Transverse colon (tissue), 4 donors: Measurements from ENCODE around the gene BCL2L1. TPM values are rescaled to one million over a fixed set of nuclear protein-coding genes. Genes with fewer than 3 reads are reported as not detected.

Experiments
- DNase-seq: peaks from one replicate; pipeline ENCODE4 v3.0.0-alpha.2; 2019
- H3K27ac ChIP-seq, 4 donors: fragments of 200-600 bp; sonication (generic); 2 replicates each; pipeline ENCODE4 v1.5.1; 2016 to 2018; ENCODE audit warnings: inconsistent platforms in 4 of 4
- H3K27me3 ChIP-seq: fragments of 200-600 bp; sonication (generic); 2 replicates; pipeline ENCODE4 v1.5.1; 2017; ENCODE audit warnings: inconsistent platforms
- H3K36me3 ChIP-seq, 4 donors: fragments of 200-600 bp; sonication (generic); 2 replicates each; pipeline ENCODE4 v1.5.1; 2017 to 2019; ENCODE audit warnings: inconsistent platforms in 4 of 4
- H3K4me1 ChIP-seq, 4 donors: fragments of 200-600 bp; sonication (generic); 2 replicates each; pipeline ENCODE4 v1.5.1; 2017 to 2020; ENCODE audit warnings: inconsistent platforms in 4 of 4
- H3K4me3 ChIP-seq, 4 donors: fragments of 200-600 bp; sonication (generic); 1 replicate in 1 of 4; 2 replicates in 3 of 4; pipeline versions ENCODE4 v1.5.1 to v1.6.1; 2017 to 2019; ENCODE audit warnings: inconsistent platforms in 4 of 4
- H3K9me3 ChIP-seq, 2 donors: fragments of 200-600 bp; sonication (generic); 2 replicates each; pipeline ENCODE4 v1.5.1; 2017 to 2019; ENCODE audit warnings: inconsistent platforms in 2 of 2
- CTCF ChIP-seq, 5 experiments: fragments of 200-600 bp in 3 of 5; fragments of 450-650 bp in 2 of 5; sonication (generic) in 3 of 5; IDR thresholded peaks; 1 replicate in 2 of 5; 2 replicates in 3 of 5; pipeline ENCODE4 v1.5.1; 2016 to 2017; ENCODE audit warnings: antibody characterized with exemption in 5 of 5, inconsistent platforms in 3 of 5, mild to moderate bottlenecking in 2 of 5, moderate library complexity in 1 of 5
- EP300 ChIP-seq: sonication (generic); formaldehyde crosslinking; IDR thresholded peaks from one replicate; pipeline ENCODE4 v1.6.1; 2017; ENCODE audit warnings: antibody characterized with exemption, low read depth
- POLR2A ChIP-seq: fragments of 450-650 bp; IDR thresholded peaks from one replicate; pipeline ENCODE4 v1.6.1; 2016; ENCODE audit warnings: antibody characterized with exemption, mild to moderate bottlenecking, moderate library complexity
- POLR2AphosphoS5 ChIP-seq, 3 donors: sonication (generic); formaldehyde crosslinking; IDR thresholded peaks; one replicate each; pipeline ENCODE4 v1.6.1; 2016; ENCODE audit warnings: antibody characterized with exemption in 3 of 3
- whole genome bisulfite sequencing, 2 donors: methylation state at CpG; one replicate each; pipeline ENCODE4 v1.1.5; 2018; ENCODE audit warnings: low coverage in 1 of 2; 5-methylcytosine and 5-hydroxymethylcytosine counted together
- in situ Hi-C, 4 donors: fragments of 200-750 bp; cut with MboI; loops; one replicate each; pipeline versions ENCODE4 v1.15.0 to v1.15.1; 2017; ENCODE audit warnings: low sequenced_read_pairs in 3 of 4, low pct_ligation_motif_present in 1 of 4, low pct_unique_long_range_greater_than_20kb in 1 of 4
- intact Hi-C: fragments of 100-400 bp; cut with DNase I; formaldehyde crosslinking; loops from one replicate; pipeline ENCODE4 v1.15.1; 2023; ENCODE audit warnings: low total_unique reads
- total RNA-seq, 4 donors: library from RNA; depleted of rRNA; stranded (reverse); fragments of >200 nt; gene quantifications; one replicate each; pipeline ENCODE4 v1.1.0, GENCODE V29; 2016

The BCL2L1 gene
- total RNA-seq, 4 donors from 2014 or later, result 98.6 to 151 (median 107) TPM

- Histone ChIP-seq H3K4me1 (no peaks in the 10 kb centered on the region), H3K4me3 (no peak overlapping the region), H3K27ac (no peak overlapping the region), H3K9me3 (no peaks in the 10 kb centered on the region), H3K36me3 (no peaks in the 10 kb centered on the region), H3K27me3 (no peaks in the 10 kb centered on the region)
- WGBS, 2 donors, result 91 to 94% methylated on average over 2 of the region's 2 CpGs
- no peak for DNase-seq
- TF ChIP-seq POLR2AphosphoS5 (IDR thresholded peaks at IDR 0.05), result no peak
- no peak for TF ChIP-seq POLR2A
- TF ChIP-seq CTCF (IDR thresholded peaks at IDR 0.05), result no peak
- in situ Hi-C loops (no loop called here), intact Hi-C loops (no loop called here)
These were observed 42.1 kb upstream of the BCL2L1 start for GRCh38 chr20:31764641-31765305.

- H3K4me3 ChIP-seq, result no peak overlapping the region
- 92 to 94% methylated on average over 3 to 6 of the region's 6 CpGs for WGBS, 2 donors
- DNase-seq, result no peak
- intact Hi-C loops (no loop called here), in situ Hi-C loops (no loop called here)
- H3K36me3 ChIP-seq, result no peaks in the 10 kb centered on the region
- H3K4me1 ChIP-seq, result no peaks in the 10 kb centered on the region
- H3K9me3 ChIP-seq, result no peaks in the 10 kb centered on the region
- TF ChIP-seq POLR2A, result no peak
- TF ChIP-seq POLR2AphosphoS5 (IDR thresholded peaks at IDR 0.05), result no peak
- no peak for TF ChIP-seq EP300
- no peak for TF ChIP-seq CTCF (IDR thresholded peaks at IDR 0.05)
- no peak overlapping the region for H3K27ac ChIP-seq
- H3K27me3 ChIP-seq, result no peaks in the 10 kb centered on the region
These were observed 38.0 kb upstream of the BCL2L1 start for GRCh38 chr20:31760519-31761240.

- H3K27ac ChIP-seq, result no peak overlapping the region
- H3K4me1 ChIP-seq, result no peaks in the 10 kb centered on the region
- H3K36me3 ChIP-seq, result no peaks in the 10 kb centered on the region
- intact Hi-C loops (no loop called here), in situ Hi-C loops (no loop called here)
- no peak for DNase-seq
- H3K9me3 ChIP-seq, result no peaks in the 10 kb centered on the region
- no peak overlapping the region for H3K4me3 ChIP-seq
- TF ChIP-seq CTCF (IDR thresholded peaks at IDR 0.05), result no peak
- TF ChIP-seq POLR2A, result no peak
- TF ChIP-seq EP300, result no peak
- no peak for TF ChIP-seq POLR2AphosphoS5 (IDR thresholded peaks at IDR 0.05)
- 57% methylated on average over 2 of the region's 2 CpGs for WGBS, 2 donors
- H3K27me3 ChIP-seq, result no peaks in the 10 kb centered on the region
These were observed 37.3 kb upstream of the BCL2L1 start for GRCh38 chr20:31759836-31760518.

GRCh38 chr20:31758991-31759390, 36.3 kb upstream of the BCL2L1 start:
- no peaks in the 10 kb centered on the region for H3K4me1 ChIP-seq
- in situ Hi-C loops, result no loop called here
- TF ChIP-seq EP300, result no peak
- TF ChIP-seq POLR2AphosphoS5 (IDR thresholded peaks at IDR 0.05), result no peak
- TF ChIP-seq POLR2A, result no peak
- H3K4me3 ChIP-seq, result no peak overlapping the region
- H3K27me3 ChIP-seq, result no peaks in the 10 kb centered on the region
- intact Hi-C loops, result no loop called here
- H3K27ac ChIP-seq, result no peak overlapping the region
- no peak for DNase-seq
- no peaks in the 10 kb centered on the region for H3K9me3 ChIP-seq
- no peaks in the 10 kb centered on the region for H3K36me3 ChIP-seq
